Epithelial cell of proximal tubule (primary cell): ENCODE results near the gene GRIP1. TPM values are rescaled to one million over a fixed set of nuclear protein-coding genes. Genes with fewer than 3 reads are reported as not detected.

Experiments used
- DNase-seq: peaks from one replicate; pipeline ENCODE4 v3.0.0-alpha.2; 2011; ENCODE audit warnings: low read depth
- H3K4me3 ChIP-seq: 2 replicates; pipeline ENCODE4 v1.5.1; 2011; ENCODE audit warnings: low read depth, mild to moderate bottlenecking, low read length
- total RNA-seq: library from RNA; depleted of rRNA; stranded (reverse); fragments of >200 nt; gene quantifications from 2 replicates; pipeline ENCODE4 v1.2.3, GENCODE V29; 2015
- TF ChIP-seq, protein P1 (sequence below): conservative IDR thresholded peaks from 2 replicates; pipeline ENCODE4 v1.5.1; 2012; ENCODE audit warnings: low read depth, mild to moderate bottlenecking, low read length

GRIP1 gene
- total RNA-seq, 1 donor from 2014 or later: 1.5 TPM

GRCh38 chr12:66571361-66571915 is 107.4 kb downstream of the GRIP1 start:
- no peak overlapping the region for H3K4me3 ChIP-seq
- TF ChIP-seq, protein P1, sequence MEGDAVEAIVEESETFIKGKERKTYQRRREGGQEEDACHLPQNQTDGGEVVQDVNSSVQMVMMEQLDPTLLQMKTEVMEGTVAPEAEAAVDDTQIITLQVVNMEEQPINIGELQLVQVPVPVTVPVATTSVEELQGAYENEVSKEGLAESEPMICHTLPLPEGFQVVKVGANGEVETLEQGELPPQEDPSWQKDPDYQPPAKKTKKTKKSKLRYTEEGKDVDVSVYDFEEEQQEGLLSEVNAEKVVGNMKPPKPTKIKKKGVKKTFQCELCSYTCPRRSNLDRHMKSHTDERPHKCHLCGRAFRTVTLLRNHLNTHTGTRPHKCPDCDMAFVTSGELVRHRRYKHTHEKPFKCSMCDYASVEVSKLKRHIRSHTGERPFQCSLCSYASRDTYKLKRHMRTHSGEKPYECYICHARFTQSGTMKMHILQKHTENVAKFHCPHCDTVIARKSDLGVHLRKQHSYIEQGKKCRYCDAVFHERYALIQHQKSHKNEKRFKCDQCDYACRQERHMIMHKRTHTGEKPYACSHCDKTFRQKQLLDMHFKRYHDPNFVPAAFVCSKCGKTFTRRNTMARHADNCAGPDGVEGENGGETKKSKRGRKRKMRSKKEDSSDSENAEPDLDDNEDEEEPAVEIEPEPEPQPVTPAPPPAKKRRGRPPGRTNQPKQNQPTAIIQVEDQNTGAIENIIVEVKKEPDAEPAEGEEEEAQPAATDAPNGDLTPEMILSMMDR: no peak
- DNase-seq: no peak

DNA sequence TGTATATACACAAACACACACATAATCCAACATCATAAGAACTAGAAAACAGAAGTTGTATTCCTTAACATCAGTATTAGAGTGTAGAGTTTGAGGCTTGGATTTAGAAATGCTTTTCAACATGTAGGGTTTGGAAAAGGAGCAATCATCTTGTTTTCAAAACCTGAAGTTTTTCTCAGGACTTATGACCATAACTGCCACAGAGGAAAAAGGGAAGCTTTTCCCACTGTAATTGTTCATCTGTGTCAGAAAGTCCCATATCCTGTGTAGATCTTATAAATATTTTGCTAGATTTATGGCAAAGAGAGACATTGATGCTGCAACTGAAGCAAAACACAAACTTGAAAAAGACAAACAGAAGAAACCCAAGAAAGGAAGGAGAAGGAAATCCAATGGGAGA is 115.7 kb downstream of the GRIP1 start:
- TF ChIP-seq, protein P1: no peak
- no peak overlapping the region for H3K4me3 ChIP-seq
- DNase-seq: no peak

GRCh38 chr12:66555113-66555512 is 123.8 kb downstream of the GRIP1 start:
- no peak overlapping the region for H3K4me3 ChIP-seq
- no peak for DNase-seq
- TF ChIP-seq, protein P1: peak; percentile 15

DNA sequence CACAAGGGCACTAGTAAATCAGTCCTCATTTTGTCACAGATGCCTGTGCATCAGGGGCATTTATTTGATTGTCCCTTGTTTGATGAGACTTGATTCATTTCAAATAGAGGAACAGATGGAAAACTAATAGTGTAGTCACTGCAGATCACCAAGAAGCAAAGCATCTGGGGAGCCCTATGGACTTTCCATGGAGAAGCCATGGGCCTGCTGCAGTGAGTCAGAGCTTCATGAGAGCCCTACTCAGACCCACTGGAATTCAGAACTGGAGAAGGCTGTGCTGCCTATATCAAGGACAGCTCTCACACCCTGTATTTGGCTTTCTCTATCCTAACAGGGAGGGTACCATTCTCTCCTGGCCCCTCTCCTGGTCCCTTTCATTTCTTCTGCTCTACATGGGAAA is 126.2 kb downstream of the GRIP1 start:
- no peak overlapping the region for H3K4me3 ChIP-seq
- no peak for DNase-seq
- TF ChIP-seq, protein P1: no peak

DNA sequence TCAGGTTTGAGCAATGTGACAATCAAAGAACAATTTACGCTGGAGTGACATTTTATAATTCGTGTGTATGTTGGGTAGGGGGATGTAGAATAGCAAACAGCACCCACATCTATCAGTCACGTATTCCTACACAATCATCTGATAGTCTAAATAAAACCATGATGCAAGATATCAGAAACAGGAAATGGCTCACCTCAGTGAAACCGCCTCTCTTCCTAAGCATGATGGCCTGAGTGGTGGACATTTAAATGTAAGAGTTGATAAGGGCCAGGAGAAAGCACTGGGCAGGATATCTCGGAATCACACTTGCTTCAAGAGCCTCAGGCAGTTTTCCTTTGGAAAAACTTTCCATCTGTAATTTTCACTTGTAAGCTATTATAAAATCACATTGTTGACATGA is 128.2 kb downstream of the GRIP1 start:
- no peak for DNase-seq
- H3K4me3 ChIP-seq: no peak overlapping the region
- TF ChIP-seq, protein P1: no peak

DNA sequence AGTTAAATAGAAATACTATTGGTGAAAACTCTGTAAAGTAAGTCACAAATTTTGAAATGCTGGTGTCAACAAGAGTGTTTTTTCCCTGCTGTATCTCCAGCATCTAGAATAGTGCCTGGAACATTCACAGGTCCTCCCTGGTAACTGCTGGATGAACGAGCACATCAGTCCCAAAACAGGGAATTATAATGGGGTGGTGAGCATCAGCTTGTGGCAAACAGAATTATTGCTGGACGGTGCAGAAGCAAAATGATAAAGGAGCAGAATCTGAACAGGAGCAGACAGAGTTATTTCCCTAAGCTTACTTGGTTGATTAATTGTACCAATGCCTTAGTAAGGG is 129.9 kb downstream of the GRIP1 start:
- TF ChIP-seq, protein P1: no peak
- no peak overlapping the region for H3K4me3 ChIP-seq
- no peak for DNase-seq

DNA sequence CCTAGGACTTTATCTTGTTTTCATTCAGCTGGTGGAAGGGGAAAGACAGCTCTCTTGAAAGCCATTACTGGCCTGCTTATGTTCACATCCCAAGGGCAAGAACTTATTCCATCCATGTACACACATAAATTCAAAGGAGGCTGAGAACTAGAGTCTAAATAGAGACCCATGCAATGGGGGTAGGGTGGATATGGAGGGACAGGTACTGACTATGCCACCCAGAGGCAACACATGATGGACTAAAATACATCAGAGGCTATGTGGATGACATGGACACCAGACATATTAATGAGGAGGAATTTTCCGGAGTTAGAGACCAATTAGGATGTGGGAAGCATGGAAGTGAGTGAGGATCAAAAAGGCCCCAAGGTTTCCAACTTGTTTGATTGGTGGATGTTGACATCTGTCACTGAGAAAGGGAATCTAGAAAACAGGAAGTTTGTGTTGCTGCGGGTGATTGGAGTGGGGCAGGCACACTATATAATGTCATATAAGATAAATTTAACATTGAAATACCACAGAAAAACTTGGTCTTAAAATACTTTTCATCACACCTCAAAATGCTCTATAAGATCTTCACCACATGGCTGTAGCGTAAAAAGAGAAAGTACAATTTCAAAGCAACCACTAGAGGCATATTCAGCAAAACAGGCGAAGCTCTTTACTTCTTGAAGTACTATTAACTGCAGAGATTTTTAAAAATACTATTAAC is 130.4 kb downstream of the GRIP1 start:
- no peak for DNase-seq
- H3K4me3 ChIP-seq: no peak overlapping the region
- TF ChIP-seq, protein P1: peak; percentile 29
